Panc1 (cell line): Measurements from ENCODE around the gene TEKT2. TPM values are rescaled to one million over a fixed set of nuclear protein-coding genes. Genes with fewer than 3 reads are reported as not detected.
A peak's percentile ranks its signal among the peaks of the same experiment; 100 is the strongest.

Experiments
- ATAC-seq: fragments of 200-7000 bp; cut with Tn5 transposase; 2 replicates; pipeline ENCODE4 v1.9.1; 2020; ENCODE audit warnings: mild to moderate bottlenecking, moderate library complexity
- BruUV-seq: library from RNA; stranded (reverse); fragments of 400-500 nt; replicated peaks from 2 replicates; lab custom pipeline; 2021; lab: Mats Ljungman, UMichigan
- CTCF ChIA-PET: fragments of 300-600 bp; sonication (Branson Sonifier 250); formaldehyde crosslinking; loops from one replicate; lab custom pipeline; 2022; ENCODE audit warnings: antibody characterized with exemption; lab: Charles Lee
- POLR2A ChIA-PET: fragments of 300-600 bp; sonication (Branson Sonifier 250); formaldehyde crosslinking; loops from one replicate; lab custom pipeline; 2022; ENCODE audit warnings: antibody characterized with exemption; lab: Charles Lee
- DNase-seq: peaks from one replicate; pipeline ENCODE4 v3.0.0-alpha.2; 2010; ENCODE audit warnings: low read depth, low spot score
- H3K27ac ChIP-seq: 2 replicates; pipeline ENCODE4 v1.5.1; 2011; ENCODE audit warnings: mild to moderate bottlenecking, low read length, inconsistent platforms
- H3K27me3 ChIP-seq: fragments of 200-500 bp; sonication (Bioruptor generic); 2 replicates; pipeline ENCODE4 v1.6.0; 2014; ENCODE audit warnings: low read length, inconsistent platforms; ENCODE audit not compliant: control insufficient read depth, insufficient read depth
- H3K36me3 ChIP-seq: fragments of 200-500 bp; sonication (Bioruptor generic); 2 replicates; pipeline ENCODE4 v1.5.1; 2014; ENCODE audit warnings: inconsistent platforms, mild to moderate bottlenecking, low read length, moderate library complexity; ENCODE audit not compliant: control insufficient read depth, insufficient read depth
- H3K4me1 ChIP-seq: 2 replicates; pipeline ENCODE4 v1.5.1; 2011; ENCODE audit warnings: inconsistent platforms, mild to moderate bottlenecking, low read length, moderate library complexity; ENCODE audit not compliant: control insufficient read depth, insufficient read depth
- H3K4me3 ChIP-seq, 2 experiments: 2 replicates each; pipeline ENCODE4 v1.5.1; 2011 to 2012; ENCODE audit warnings: low read depth in 2 of 2, low read length in 2 of 2, mild to moderate bottlenecking in 2 of 2, inconsistent platforms in 1 of 2, moderate library complexity in 1 of 2
- H3K9me3 ChIP-seq: fragments of 200-500 bp; sonication (Bioruptor generic); 2 replicates; pipeline ENCODE4 v1.5.1; 2014; ENCODE audit warnings: low read depth, mild to moderate bottlenecking, inconsistent platforms, low read length, moderate library complexity; ENCODE audit not compliant: control insufficient read depth, insufficient read depth
- POLR2AphosphoS5 ChIP-seq: IDR thresholded peaks from 2 replicates; pipeline ENCODE4 v1.6.1; 2012; ENCODE audit warnings: mild to moderate bottlenecking, low read depth, low read length, moderate library complexity
- SIN3A ChIP-seq: IDR thresholded peaks from 2 replicates; pipeline ENCODE4 v1.6.1; 2012; ENCODE audit warnings: low read depth, mild to moderate bottlenecking, low read length, moderate library complexity, borderline replicate concordance; ENCODE audit not compliant: insufficient read depth
- TCF7L2 ChIP-seq: IDR thresholded peaks from 2 replicates; pipeline ENCODE4 v1.6.1; 2011; ENCODE audit warnings: mild to moderate bottlenecking, low read depth, low read length, inconsistent platforms
- in situ Hi-C: cut with HindIII; loops from 2 replicates; pipeline ENCODE4 v1.10.0; 2016; ENCODE audit warnings: low sequenced_read_pairs, low pct_unique_long_range_greater_than_20kb
- intact Hi-C: fragments of 100-400 bp; cut with micrococcal nuclease; formaldehyde crosslinking; loops from one replicate; pipeline ENCODE4 v1.10.0; 2022; ENCODE audit not compliant: unreplicated experiment
- total RNA-seq: library from RNA; stranded (reverse); gene quantifications from one replicate; pipeline ENCODE4 v1.2.1, GENCODE V29; 2021; ENCODE audit not compliant: unreplicated experiment
- TF ChIP-seq, protein P1 (sequence below), 2 experiments: IDR thresholded peaks; 2 replicates each; pipeline ENCODE4 v1.6.1; 2011 to 2012; ENCODE audit warnings: low read depth in 2 of 2, control low read depth in 1 of 2, low read length in 1 of 2, mild to moderate bottlenecking in 1 of 2, moderate library complexity in 1 of 2; ENCODE audit not compliant: insufficient read depth in 1 of 2
- TF ChIP-seq, protein P2 (sequence below): fragments of 450-650 bp; IDR thresholded peaks from 2 replicates; pipeline ENCODE4 v1.5.1; 2017; ENCODE audit warnings: mild to moderate bottlenecking

Gene TEKT2
- total RNA-seq, 1 experiment from 2014 or later = 0.23 TPM

DNA sequence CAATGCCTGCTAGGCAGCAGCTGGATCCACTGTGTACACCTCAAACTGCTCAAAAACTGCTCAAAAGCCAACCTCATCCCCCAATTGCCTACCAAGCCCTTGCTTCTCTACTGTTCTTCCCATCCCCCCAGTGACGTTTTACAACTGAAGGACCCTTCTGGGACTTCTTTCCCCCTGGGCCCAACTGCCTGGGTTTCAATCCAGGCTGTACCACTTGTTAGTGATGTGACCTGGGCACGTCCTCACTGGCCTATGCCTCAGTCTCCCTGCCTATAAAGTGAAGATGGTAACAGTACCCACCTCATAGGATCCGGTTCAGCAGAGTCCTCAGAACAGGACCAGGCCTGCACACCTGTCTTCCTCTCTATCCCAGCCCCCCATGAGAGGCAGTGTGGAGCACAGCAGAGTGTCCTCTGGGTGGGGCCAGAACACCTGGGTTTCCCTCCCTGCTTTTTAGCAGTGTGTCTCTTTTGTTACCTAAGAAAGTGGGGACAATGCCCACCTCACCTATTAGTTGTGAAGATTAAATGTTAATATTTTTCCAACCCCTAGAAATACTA is 1.9 kb upstream of the TEKT2 start:
- DNase-seq (no peak), ATAC-seq (no peak)
- no peaks in the 10 kb centered on the region for H3K36me3 ChIP-seq
- in situ Hi-C loops = no loop called here
- no peak for TF ChIP-seq SIN3A
- no peak overlapping the region for H3K27ac ChIP-seq
- intact Hi-C loops = no loop called here
- H3K9me3 ChIP-seq = no peaks in the 10 kb centered on the region
- no peaks in the 10 kb centered on the region for H3K27me3 ChIP-seq
- ChIA-PET POLR2A (no interaction called here), CTCF (no interaction called here)
- no peak overlapping the region for H3K4me3 ChIP-seq
- no peaks in the 10 kb centered on the region; the same call in 1 of the 2 replicates for H3K4me1 ChIP-seq
- no TSS peak for BruUV-seq

DNA sequence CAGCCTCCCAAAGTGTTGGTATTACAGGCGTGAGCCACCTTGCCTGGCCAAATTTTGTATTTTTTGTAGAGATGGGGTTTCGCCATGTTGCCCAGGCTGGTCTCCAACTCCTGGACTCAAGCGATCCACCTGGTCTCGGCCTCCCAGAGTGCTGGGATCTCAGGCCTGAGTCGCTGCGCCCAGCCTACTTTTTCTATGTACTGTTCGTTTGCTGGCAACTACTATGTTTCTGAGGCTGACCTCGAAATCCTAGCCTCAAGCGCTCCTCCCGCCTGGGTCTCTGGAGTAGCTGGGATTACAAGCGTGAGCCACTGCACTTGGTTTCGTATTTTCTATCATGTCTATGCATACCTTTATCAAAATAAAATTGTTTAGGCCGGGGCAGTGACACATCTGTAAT is 675 bp upstream of the TEKT2 start:
- ATAC-seq (no peak), DNase-seq (no peak)
- intact Hi-C loops (no loop called here), in situ Hi-C loops (no loop called here)
- ChIA-PET POLR2A (no interaction called here), CTCF (no interaction called here)
- H3K9me3 ChIP-seq = no peaks in the 10 kb centered on the region
- no peaks in the 10 kb centered on the region for H3K36me3 ChIP-seq
- TF ChIP-seq, protein P1, sequence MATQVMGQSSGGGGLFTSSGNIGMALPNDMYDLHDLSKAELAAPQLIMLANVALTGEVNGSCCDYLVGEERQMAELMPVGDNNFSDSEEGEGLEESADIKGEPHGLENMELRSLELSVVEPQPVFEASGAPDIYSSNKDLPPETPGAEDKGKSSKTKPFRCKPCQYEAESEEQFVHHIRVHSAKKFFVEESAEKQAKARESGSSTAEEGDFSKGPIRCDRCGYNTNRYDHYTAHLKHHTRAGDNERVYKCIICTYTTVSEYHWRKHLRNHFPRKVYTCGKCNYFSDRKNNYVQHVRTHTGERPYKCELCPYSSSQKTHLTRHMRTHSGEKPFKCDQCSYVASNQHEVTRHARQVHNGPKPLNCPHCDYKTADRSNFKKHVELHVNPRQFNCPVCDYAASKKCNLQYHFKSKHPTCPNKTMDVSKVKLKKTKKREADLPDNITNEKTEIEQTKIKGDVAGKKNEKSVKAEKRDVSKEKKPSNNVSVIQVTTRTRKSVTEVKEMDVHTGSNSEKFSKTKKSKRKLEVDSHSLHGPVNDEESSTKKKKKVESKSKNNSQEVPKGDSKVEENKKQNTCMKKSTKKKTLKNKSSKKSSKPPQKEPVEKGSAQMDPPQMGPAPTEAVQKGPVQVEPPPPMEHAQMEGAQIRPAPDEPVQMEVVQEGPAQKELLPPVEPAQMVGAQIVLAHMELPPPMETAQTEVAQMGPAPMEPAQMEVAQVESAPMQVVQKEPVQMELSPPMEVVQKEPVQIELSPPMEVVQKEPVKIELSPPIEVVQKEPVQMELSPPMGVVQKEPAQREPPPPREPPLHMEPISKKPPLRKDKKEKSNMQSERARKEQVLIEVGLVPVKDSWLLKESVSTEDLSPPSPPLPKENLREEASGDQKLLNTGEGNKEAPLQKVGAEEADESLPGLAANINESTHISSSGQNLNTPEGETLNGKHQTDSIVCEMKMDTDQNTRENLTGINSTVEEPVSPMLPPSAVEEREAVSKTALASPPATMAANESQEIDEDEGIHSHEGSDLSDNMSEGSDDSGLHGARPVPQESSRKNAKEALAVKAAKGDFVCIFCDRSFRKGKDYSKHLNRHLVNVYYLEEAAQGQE (IDR thresholded peaks at IDR 0.05; ENCODE audit: insufficient read depth in 1 of 2, low read depth in 2 of 2, low read length in 1 of 2) = no peak
- TF ChIP-seq TCF7L2 (no peak), POLR2AphosphoS5 (no peak), SIN3A (no peak)
- TF ChIP-seq, protein P2, sequence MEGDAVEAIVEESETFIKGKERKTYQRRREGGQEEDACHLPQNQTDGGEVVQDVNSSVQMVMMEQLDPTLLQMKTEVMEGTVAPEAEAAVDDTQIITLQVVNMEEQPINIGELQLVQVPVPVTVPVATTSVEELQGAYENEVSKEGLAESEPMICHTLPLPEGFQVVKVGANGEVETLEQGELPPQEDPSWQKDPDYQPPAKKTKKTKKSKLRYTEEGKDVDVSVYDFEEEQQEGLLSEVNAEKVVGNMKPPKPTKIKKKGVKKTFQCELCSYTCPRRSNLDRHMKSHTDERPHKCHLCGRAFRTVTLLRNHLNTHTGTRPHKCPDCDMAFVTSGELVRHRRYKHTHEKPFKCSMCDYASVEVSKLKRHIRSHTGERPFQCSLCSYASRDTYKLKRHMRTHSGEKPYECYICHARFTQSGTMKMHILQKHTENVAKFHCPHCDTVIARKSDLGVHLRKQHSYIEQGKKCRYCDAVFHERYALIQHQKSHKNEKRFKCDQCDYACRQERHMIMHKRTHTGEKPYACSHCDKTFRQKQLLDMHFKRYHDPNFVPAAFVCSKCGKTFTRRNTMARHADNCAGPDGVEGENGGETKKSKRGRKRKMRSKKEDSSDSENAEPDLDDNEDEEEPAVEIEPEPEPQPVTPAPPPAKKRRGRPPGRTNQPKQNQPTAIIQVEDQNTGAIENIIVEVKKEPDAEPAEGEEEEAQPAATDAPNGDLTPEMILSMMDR = no peak
- H3K4me1 ChIP-seq = no peaks in the 10 kb centered on the region; the same call in 1 of the 2 replicates
- no peak overlapping the region for H3K4me3 ChIP-seq
- H3K27me3 ChIP-seq = no peaks in the 10 kb centered on the region
- no TSS peak for BruUV-seq
- H3K27ac ChIP-seq = no peak overlapping the region

DNA sequence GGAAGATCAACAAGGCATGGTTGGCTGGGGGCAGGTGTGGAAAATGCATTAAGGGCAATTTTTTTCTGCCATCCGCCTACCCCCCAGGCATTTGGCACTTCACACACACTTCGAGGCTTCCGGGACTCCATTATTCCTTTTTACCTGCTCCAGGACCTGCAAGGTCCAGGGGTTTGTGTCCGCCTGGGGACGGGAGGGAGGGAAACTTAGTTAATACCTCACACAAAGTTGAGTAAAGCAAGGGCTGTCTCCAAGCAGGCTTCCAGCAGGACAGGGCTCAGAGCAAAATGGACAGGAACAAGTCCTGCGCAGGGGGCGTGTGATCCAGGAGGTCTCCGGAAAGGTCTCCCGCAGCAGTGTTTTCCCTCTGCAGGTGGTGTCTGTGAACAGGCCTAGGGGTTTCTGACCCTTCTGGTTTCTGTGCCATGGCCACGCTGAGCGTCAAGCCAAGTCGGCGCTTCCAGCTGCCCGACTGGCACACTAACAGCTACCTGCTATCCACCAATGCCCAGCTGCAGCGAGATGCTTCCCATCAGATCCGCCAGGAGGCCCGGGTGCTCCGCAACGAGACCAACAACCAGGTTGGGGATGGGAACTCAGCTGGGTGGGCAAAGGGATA is 712 bp downstream of the TEKT2 start:
- intact Hi-C loops = no loop called here
- in situ Hi-C loops = no loop called here
- Histone ChIP-seq H3K36me3 (peaks cover 4% of the 10 kb centered on the region; the same call in 1 of the 2 replicates), H3K4me1 (no peaks in the 10 kb centered on the region; the same call in 1 of the 2 replicates), H3K4me3 (peak overlapping the region in 1 of 2 experiments; percentile 24; a peak in 3 of 4 replicates), H3K27me3 (no peaks in the 10 kb centered on the region), H3K9me3 (no peaks in the 10 kb centered on the region), H3K27ac (no peak overlapping the region)
- TF ChIP-seq, protein P1 (IDR thresholded peaks at IDR 0.05; ENCODE audit: insufficient read depth in 1 of 2, low read depth in 2 of 2, low read length in 1 of 2) = no peak
- no peak for TF ChIP-seq POLR2AphosphoS5
- no peak for TF ChIP-seq TCF7L2
- TF ChIP-seq SIN3A = no peak
- TF ChIP-seq, protein P2 = no peak
- CTCF ChIA-PET = no interaction called here
- DNase-seq = no peak
- POLR2A ChIA-PET = no interaction called here
- BruUV-seq = no TSS peak
- ATAC-seq = no peak
